GM12878 (cell line): ENCODE data around the gene MEF2C.

ENCODE experiments used
- EGR1 ChIP-seq, 2 experiments: IDR thresholded peaks; 1 replicate in 1 of 2; 2 replicates in 1 of 2; pipeline ENCODE4 v1.6.1; 2011 to 2012; ENCODE audit warnings: low read depth in 2 of 2, low read length in 2 of 2, borderline replicate concordance in 1 of 2, mild to moderate bottlenecking in 1 of 2, moderate library complexity in 1 of 2
- NR2C2 ChIP-seq: IDR thresholded peaks from 2 replicates; pipeline ENCODE4 v1.6.1; 2011; ENCODE audit warnings: borderline replicate concordance, low read depth; ENCODE audit not compliant: control insufficient read depth, insufficient read length
- POLR2A ChIP-seq: IDR thresholded peaks from 2 replicates; pipeline ENCODE4 v1.6.1; 2011; ENCODE audit warnings: low read depth, mild to moderate bottlenecking, low read length
- POU2F2 ChIP-seq: IDR thresholded peaks from 3 replicates; pipeline ENCODE4 v1.6.1; 2011; ENCODE audit warnings: low read depth, mild to moderate bottlenecking, low read length, borderline replicate concordance
- RCOR1 ChIP-seq: conservative IDR thresholded peaks from 2 replicates; pipeline ENCODE4 v1.6.1; 2012; ENCODE audit warnings: low read depth, low read length, improper control_type of control experiment
- SUZ12 ChIP-seq: fragments of 200-600 bp; sonication (generic); IDR thresholded peaks from one replicate; pipeline ENCODE4 v1.6.1; 2018; ENCODE audit warnings: antibody characterized with exemption, mild to moderate bottlenecking; ENCODE audit not compliant: unreplicated experiment
- TCF7 ChIP-seq: IDR thresholded peaks from 2 replicates; pipeline ENCODE4 v1.6.1; 2014; ENCODE audit warnings: antibody characterized with exemption, borderline replicate concordance
- ZNF592 ChIP-seq: fragments of 450-650 bp; IDR thresholded peaks from 2 replicates; pipeline ENCODE4 v1.6.1; 2017; ENCODE audit warnings: mild to moderate bottlenecking, moderate library complexity
- ZNF687 ChIP-seq: fragments of 450-650 bp; IDR thresholded peaks from 2 replicates; pipeline ENCODE4 v1.6.1; 2017; ENCODE audit warnings: mild to moderate bottlenecking, moderate library complexity

GRCh38 chr5:88888848-88889188 lies 5.8 kb upstream of the MEF2C start:
- no peak for TF ChIP-seq NR2C2
- no peak for TF ChIP-seq SUZ12
- no peak for TF ChIP-seq RCOR1
- TF ChIP-seq TCF7: 0 out of 2 replicates have a peak, but pooled peaks have one; percentile 13
- no peak for TF ChIP-seq POLR2A
- TF ChIP-seq EGR1 (IDR thresholded peaks at IDR 0.05; ENCODE audit: borderline replicate concordance in 1 of 2, low read depth in 2 of 2, low read length in 2 of 2): no peak
- no peak for TF ChIP-seq ZNF592
- TF ChIP-seq ZNF687: no peak
- TF ChIP-seq POU2F2: no peak
